Prostate gland (tissue), 2 donors: ENCODE results near the gene ENC1. TPM values are rescaled to one million over a fixed set of nuclear protein-coding genes. Genes with fewer than 3 reads are reported as not detected.

Experiments
- DNase-seq: peaks from one replicate; pipeline ENCODE4 v3.0.0-alpha.2; 2019; ENCODE audit warnings: low spot score
- H3K27ac ChIP-seq, 2 donors: fragments of 200-600 bp; sonication (generic); 2 replicates each; pipeline ENCODE4 v1.5.1; 2017 to 2019
- H3K27me3 ChIP-seq: fragments of 200-600 bp; sonication (generic); replicated peaks from 2 replicates; pipeline ENCODE4 v1.5.1; 2019; ENCODE audit not compliant: insufficient read depth
- H3K36me3 ChIP-seq, 2 donors: fragments of 200-600 bp; sonication (generic); 1 replicate in 1 of 2; 2 replicates in 1 of 2; pipeline versions ENCODE4 v1.5.1 to v1.8.1; 2017 to 2019
- H3K4me1 ChIP-seq: fragments of 200-600 bp; sonication (generic); replicated peaks from 2 replicates; pipeline ENCODE4 v1.5.1; 2019
- H3K4me3 ChIP-seq, 2 donors: fragments of 200-600 bp; sonication (generic); 2 replicates each; pipeline ENCODE4 v1.5.1; 2017 to 2019
- H3K9me3 ChIP-seq: fragments of 200-600 bp; sonication (generic); 2 replicates; pipeline ENCODE4 v1.5.1; 2017
- CTCF ChIP-seq, 4 experiments: fragments of 200-600 bp in 2 of 4; fragments of 450-650 bp in 2 of 4; sonication (generic) in 2 of 4; IDR thresholded peaks; 1 replicate in 3 of 4; 2 replicates in 1 of 4; pipeline ENCODE4 v1.5.1; 2016 to 2019; ENCODE audit warnings: antibody characterized with exemption in 4 of 4, mild to moderate bottlenecking in 2 of 4, moderate library complexity in 2 of 4
- POLR2A ChIP-seq: fragments of 450-650 bp; IDR thresholded peaks from one replicate; pipeline ENCODE4 v1.6.1; 2016; ENCODE audit warnings: antibody characterized with exemption, mild to moderate bottlenecking
- POLR2AphosphoS5 ChIP-seq: sonication (generic); formaldehyde crosslinking; IDR thresholded peaks from one replicate; pipeline ENCODE4 v1.6.1; 2017; ENCODE audit warnings: antibody characterized with exemption
- WGBS: methylation state at CpG from one replicate; pipeline ENCODE4 v1.1.5; 2018; 5-methylcytosine and 5-hydroxymethylcytosine counted together
- intact Hi-C: fragments of 100-400 bp; cut with DNase I; formaldehyde crosslinking; loops from one replicate; pipeline ENCODE4 v1.14.2; 2022
- total RNA-seq, 2 donors: library from RNA; depleted of rRNA; stranded (reverse); fragments of >200 nt; gene quantifications; one replicate each; pipeline ENCODE4 v1.1.0, GENCODE V29; 2016

The ENC1 gene
- total RNA-seq, 2 donors from 2014 or later, result 78.1 to 103 TPM

GRCh38 chr5:74664551-74664950, 24.0 kb upstream of the ENC1 start:
- no peaks in the 10 kb centered on the region for H3K36me3 ChIP-seq
- intact Hi-C loops, result no loop called here
- no peaks in the 10 kb centered on the region for H3K27me3 ChIP-seq
- 37% methylated on average over 5 of the region's 5 CpGs for WGBS
- no peak overlapping the region for H3K27ac ChIP-seq
- no peak overlapping the region for H3K4me3 ChIP-seq
- no peaks in the 10 kb centered on the region for H3K4me1 ChIP-seq
- TF ChIP-seq CTCF (IDR thresholded peaks at IDR 0.05), result no peak
- TF ChIP-seq POLR2A, result no peak
- TF ChIP-seq POLR2AphosphoS5, result no peak
- no peak for DNase-seq
- H3K9me3 ChIP-seq, result no peaks in the 10 kb centered on the region

GRCh38 chr5:74660873-74661272, 20.3 kb upstream of the ENC1 start:
- no peak for DNase-seq
- Histone ChIP-seq H3K9me3 (no peaks in the 10 kb centered on the region), H3K36me3 (no peaks in the 10 kb centered on the region), H3K4me1 (no peaks in the 10 kb centered on the region), H3K27ac (no peak overlapping the region), H3K27me3 (no peaks in the 10 kb centered on the region), H3K4me3 (no peak overlapping the region)
- intact Hi-C loops, result no loop called here
- TF ChIP-seq POLR2AphosphoS5, result no peak
- no peak for TF ChIP-seq CTCF (IDR thresholded peaks at IDR 0.05)
- no peak for TF ChIP-seq POLR2A
- 93% methylated on average over 5 of the region's 5 CpGs for WGBS

DNA sequence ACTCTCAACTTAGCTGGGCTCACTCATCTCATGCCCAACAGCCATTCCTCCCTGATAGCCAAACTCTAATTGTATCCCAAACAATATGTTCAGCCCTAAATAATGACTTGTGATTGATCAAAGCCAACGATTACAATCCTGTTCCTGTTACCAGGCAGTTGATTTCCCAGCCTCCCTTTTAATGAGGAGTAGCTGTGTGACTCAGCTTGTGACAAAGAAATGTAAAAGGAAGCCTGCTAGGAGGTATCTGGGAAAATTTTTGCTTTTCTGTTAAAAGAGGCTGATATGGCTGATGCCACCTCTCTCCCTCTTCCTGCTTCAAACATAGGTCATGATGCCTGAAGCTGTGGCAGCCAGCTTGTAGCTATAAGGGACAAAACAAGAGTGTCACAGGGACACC, 19.6 kb upstream of the ENC1 start:
- Histone ChIP-seq H3K27me3 (no peaks in the 10 kb centered on the region), H3K27ac (no peak overlapping the region), H3K4me3 (no peak overlapping the region), H3K36me3 (no peaks in the 10 kb centered on the region), H3K4me1 (no peaks in the 10 kb centered on the region), H3K9me3 (no peaks in the 10 kb centered on the region)
- intact Hi-C loops, result no loop called here
- TF ChIP-seq CTCF (IDR thresholded peaks at IDR 0.05) (no peak), POLR2A (no peak), POLR2AphosphoS5 (no peak)
- WGBS, result 62% methylated on average over 1 of the region's 1 CpG
- DNase-seq, result no peak

GRCh38 chr5:74659172-74659571, 18.6 kb upstream of the ENC1 start:
- intact Hi-C loops, result loop anchor here (1.0 kb wide), 1 partner anchor 10 kb away; no protein-coding TSS in a partner anchor
- no peak for TF ChIP-seq CTCF (IDR thresholded peaks at IDR 0.05)
- no peak for TF ChIP-seq POLR2A
- TF ChIP-seq POLR2AphosphoS5, result no peak

GRCh38 chr5:74657165-74657564, 16.6 kb upstream of the ENC1 start:
- H3K27me3 ChIP-seq, result no peaks in the 10 kb centered on the region
- H3K27ac ChIP-seq, result no peak overlapping the region
- TF ChIP-seq POLR2A, result no peak
- no peak for TF ChIP-seq CTCF (IDR thresholded peaks at IDR 0.05)
- TF ChIP-seq POLR2AphosphoS5, result no peak
- H3K36me3 ChIP-seq, result no peaks in the 10 kb centered on the region
- no peaks in the 10 kb centered on the region for H3K9me3 ChIP-seq
- intact Hi-C loops, result no loop called here
- no peaks in the 10 kb centered on the region for H3K4me1 ChIP-seq
- 71% methylated on average over 2 of the region's 2 CpGs for WGBS
- DNase-seq, result no peak
- no peak overlapping the region for H3K4me3 ChIP-seq

More at GRCh38 chr5:74659172-74659571, 18.6 kb upstream of the ENC1 start:
- Histone ChIP-seq H3K27ac (no peak overlapping the region), H3K4me1 (no peaks in the 10 kb centered on the region), H3K4me3 (no peak overlapping the region), H3K36me3 (no peaks in the 10 kb centered on the region), H3K9me3 (no peaks in the 10 kb centered on the region), H3K27me3 (no peaks in the 10 kb centered on the region)
- 92% methylated on average over 3 of the region's 3 CpGs for WGBS
- no peak for DNase-seq
